HCT116 (cell line): ENCODE data around the gene FAT2. TPM values are rescaled to one million over a fixed set of nuclear protein-coding genes. Genes with fewer than 3 reads are reported as not detected.

Experiments
- ATAC-seq: fragments of 200-7000 bp; cut with Tn5 transposase; 2 replicates; pipeline ENCODE4 v1.9.1; 2020; ENCODE audit warnings: mild to moderate bottlenecking, moderate library complexity
- BruUV-seq: library from RNA; stranded (reverse); fragments of 400-500 nt; replicated peaks from 2 replicates; lab custom pipeline; 2021; lab: Mats Ljungman, UMichigan
- CTCF ChIA-PET: fragments of 300-600 bp; sonication (Branson Sonifier 250); formaldehyde crosslinking; loops from one replicate; lab custom pipeline; 2021; ENCODE audit warnings: antibody characterized with exemption; lab: Charles Lee
- POLR2A ChIA-PET: fragments of 300-600, 350-600 bp; sonication (Branson Sonifier 250); formaldehyde crosslinking; loops from one replicate; lab custom pipeline; 2021; ENCODE audit warnings: antibody characterized with exemption; lab: Charles Lee
- RAD21 ChIA-PET, 2 experiments: fragments of 300-600 bp; sonication (Branson Sonifier 250); formaldehyde crosslinking; loops; one replicate each; lab custom pipeline; 2023; ENCODE audit warnings: low total read pairs in 2 of 2; ENCODE audit not compliant: uncharacterized antibody in 2 of 2, unreplicated experiment in 2 of 2, low non-redundant PET in 1 of 2; lab: Charles Lee
- DNase-seq: peaks from one replicate; pipeline ENCODE4 v3.0.0-alpha.2; 2010; ENCODE audit warnings: low read depth, low spot score
- H2AFZ ChIP-seq: fragments of 200-600 bp; shearing (Covaris generic), sonication (generic); 2 replicates; pipeline ENCODE4 v1.6.1; 2017; ENCODE audit warnings: low read depth, mixed run types, mixed read lengths, antibody characterized with exemption, low read length; ENCODE audit not compliant: poor library complexity, severe bottlenecking
- H3K27ac ChIP-seq: 2 replicates; pipeline ENCODE4 v1.5.1; 2012; ENCODE audit warnings: low read depth, low read length
- H3K27me3 ChIP-seq: fragments of 200-600 bp; sonication (generic); 2 replicates; pipeline ENCODE4 v1.6.1; 2016; ENCODE audit warnings: mixed run types, low read length, mixed read lengths; ENCODE audit not compliant: insufficient read depth
- H3K36me3 ChIP-seq, 2 experiments: fragments of 200-500 bp in 1 of 2; fragments of 200-600 bp in 1 of 2; sonication (Bioruptor generic) in 1 of 2; sonication (generic) in 1 of 2; 2 replicates each; pipeline versions ENCODE4 v1.5.1 to v1.6.1; 2014 to 2016; ENCODE audit warnings: low read length in 2 of 2, inconsistent platforms in 1 of 2, mixed read lengths in 1 of 2, mixed run types in 1 of 2; ENCODE audit not compliant: insufficient read depth in 2 of 2, control insufficient read depth in 1 of 2
- H3K4me1 ChIP-seq, 2 experiments: fragments of 200-600 bp in 1 of 2; sonication (generic) in 1 of 2; 2 replicates each; pipeline versions ENCODE4 v1.5.1 to v1.6.1; 2012 to 2017; ENCODE audit warnings: low read length in 2 of 2, inconsistent platforms in 1 of 2, mild to moderate bottlenecking in 1 of 2, mixed read lengths in 1 of 2, mixed run types in 1 of 2, moderate library complexity in 1 of 2; ENCODE audit not compliant: insufficient read depth in 2 of 2, control insufficient read depth in 1 of 2
- H3K4me2 ChIP-seq: fragments of 200-600 bp; sonication (generic); 2 replicates; pipeline ENCODE4 v1.6.1; 2017; ENCODE audit warnings: mixed run types, low read length, mixed read lengths
- H3K4me3 ChIP-seq, 2 experiments: fragments of 200-600 bp in 1 of 2; sonication (generic) in 1 of 2; replicated peaks in 1 of 2; 2 replicates each; pipeline ENCODE4 v1.5.1; 2011 to 2016; ENCODE audit warnings: low read length in 2 of 2, control low read depth in 1 of 2, low read depth in 1 of 2, mild to moderate bottlenecking in 1 of 2, mixed read lengths in 1 of 2, mixed run types in 1 of 2
- H3K79me2 ChIP-seq: fragments of 200-600 bp; sonication (generic); 2 replicates; pipeline ENCODE4 v1.6.1; 2017; ENCODE audit warnings: mild to moderate bottlenecking, mixed run types, low read length, moderate library complexity, mixed read lengths; ENCODE audit not compliant: insufficient read depth
- H3K9ac ChIP-seq: fragments of 200-600 bp; sonication (generic); 2 replicates; pipeline ENCODE4 v1.6.1; 2016; ENCODE audit warnings: low read length, mixed read lengths
- H3K9me2 ChIP-seq: fragments of 200-600 bp; sonication (generic), shearing (Covaris generic); 2 replicates; pipeline ENCODE4 v1.6.1; 2017; ENCODE audit warnings: mixed run types, mild to moderate bottlenecking, moderate library complexity; ENCODE audit not compliant: insufficient read depth
- H3K9me3 ChIP-seq, 2 experiments: fragments of 200-500 bp in 1 of 2; fragments of 200-600 bp in 1 of 2; sonication (Bioruptor generic) in 1 of 2; sonication (generic) in 1 of 2; 2 replicates each; pipeline ENCODE4 v1.6.1; 2014 to 2017; ENCODE audit warnings: low read length in 2 of 2, mixed read lengths in 2 of 2, inconsistent platforms in 1 of 2, low read depth in 1 of 2, mild to moderate bottlenecking in 1 of 2, mixed run types in 1 of 2, moderate library complexity in 1 of 2; ENCODE audit not compliant: control insufficient read depth in 1 of 2, insufficient read depth in 1 of 2
- H4K20me1 ChIP-seq: fragments of 200-600 bp; sonication (generic), shearing (Covaris generic); 2 replicates; pipeline ENCODE4 v1.6.1; 2017; ENCODE audit warnings: mixed run types, mild to moderate bottlenecking, moderate library complexity; ENCODE audit not compliant: insufficient read depth
- ELF1 ChIP-seq: IDR thresholded peaks from 2 replicates; pipeline ENCODE4 v1.6.1; 2012; ENCODE audit warnings: low read depth, borderline replicate concordance
- EZH2 ChIP-seq: fragments of 200-600 bp; sonication (generic); IDR thresholded peaks from 2 replicates; pipeline ENCODE4 v1.6.1; 2017; ENCODE audit warnings: antibody characterized with exemption, mixed run types
- FOSL1 ChIP-seq: IDR thresholded peaks from 2 replicates; pipeline ENCODE4 v1.6.1; 2012; ENCODE audit warnings: low read depth
- RAD21 ChIP-seq: IDR thresholded peaks from 2 replicates; pipeline ENCODE4 v1.6.1; 2012; ENCODE audit warnings: low read depth, mild to moderate bottlenecking
- SP1 ChIP-seq: IDR thresholded peaks from 2 replicates; pipeline ENCODE4 v1.6.1; 2012; ENCODE audit warnings: low read depth
- SRF ChIP-seq: IDR thresholded peaks from 2 replicates; pipeline ENCODE4 v1.6.1; 2012; ENCODE audit warnings: low read depth
- YY1 ChIP-seq: IDR thresholded peaks from 2 replicates; pipeline ENCODE4 v1.6.1; 2011; ENCODE audit warnings: low read length, low read depth, moderate library complexity, mild to moderate bottlenecking; ENCODE audit not compliant: insufficient replicate concordance; ENCODE audit errors: extremely low read depth
- ZFX ChIP-seq: fragments of 450-650 bp; IDR thresholded peaks from 2 replicates; pipeline ENCODE4 v1.6.1; 2017
- ZNF274 ChIP-seq: fragments of 200-500 bp; sonication (Bioruptor generic); IDR thresholded peaks from 2 replicates; pipeline ENCODE4 v1.6.1; 2014; ENCODE audit warnings: mild to moderate bottlenecking, low read depth, low read length, inconsistent platforms
- intact Hi-C: fragments of 100-400 bp; cut with micrococcal nuclease; formaldehyde crosslinking; loops from 2 replicates; pipeline ENCODE4 v1.10.0; 2022
- total RNA-seq: library from RNA; stranded (reverse); gene quantifications from one replicate; pipeline ENCODE4 v1.2.1, GENCODE V29; 2021; ENCODE audit not compliant: unreplicated experiment
- TF ChIP-seq, protein P1 (sequence below): IDR thresholded peaks from 2 replicates; pipeline ENCODE4 v1.6.1; 2012
- TF ChIP-seq, protein P2 (sequence below): IDR thresholded peaks from 2 replicates; pipeline ENCODE4 v1.6.1; 2012; ENCODE audit warnings: low read depth

Gene FAT2
- total RNA-seq, 1 experiment from 2014 or later = 0.05 TPM

DNA sequence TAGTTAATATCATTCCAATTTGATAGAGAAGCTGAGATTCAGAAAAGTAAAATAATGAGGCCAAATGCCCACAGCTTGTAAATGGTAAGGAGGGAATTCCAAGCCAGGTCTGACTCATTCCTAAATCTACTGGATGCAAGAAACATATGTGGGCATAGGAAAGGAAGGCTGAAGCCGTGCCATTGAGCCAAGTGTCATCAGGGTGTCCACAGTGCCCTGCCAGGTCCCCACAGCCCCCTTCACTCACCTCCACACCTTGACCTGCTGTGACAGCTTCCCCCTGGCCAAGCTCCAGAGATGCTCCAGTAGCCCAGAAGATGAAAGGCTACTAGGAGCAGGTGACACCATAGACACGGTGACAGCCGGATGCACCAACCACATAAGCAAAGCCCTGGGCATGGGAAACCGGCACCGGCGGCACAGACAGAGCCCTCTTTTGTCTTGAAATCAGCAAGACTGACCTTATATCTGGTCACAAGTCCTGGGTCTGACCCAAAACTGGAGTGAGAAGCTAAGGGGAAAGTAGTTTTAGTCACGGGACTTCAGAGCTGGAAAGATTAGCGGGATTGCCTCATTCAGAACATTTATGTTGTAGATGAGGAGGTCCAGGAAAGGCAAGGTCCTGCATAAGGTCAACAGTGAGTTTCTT is 20.1 kb upstream of the FAT2 start:
- Histone ChIP-seq H3K36me3 (no peaks in the 10 kb centered on the region), H3K9me3 (no peaks in the 10 kb centered on the region), H3K9ac (no peak overlapping the region), H3K27ac (no peak overlapping the region), H3K9me2 (no peaks in the 10 kb centered on the region), H3K27me3 (peaks cover 6% of the 10 kb centered on the region; the same call in 1 of the 2 replicates), H3K79me2 (no peaks in the 10 kb centered on the region), H3K4me1 (peaks cover 2 to 26% of the 10 kb centered on the region in 2 experiments), H3K4me3 (no peak overlapping the region), H2AFZ (no peak overlapping the region), H3K4me2 (no peak overlapping the region), H4K20me1 (no peaks in the 10 kb centered on the region)
- ChIA-PET RAD21 (no interaction called here), CTCF (no interaction called here), POLR2A (no interaction called here)
- no peak for ATAC-seq
- no TSS peak for BruUV-seq
- intact Hi-C loops = no loop called here
- TF ChIP-seq RAD21 (no peak), FOSL1 (no peak), SRF (no peak), ELF1 (no peak), SP1 (no peak), ZFX (no peak), YY1 (no peak), ZNF274 (no peak), EZH2 (no peak)
- TF ChIP-seq, protein P1, sequence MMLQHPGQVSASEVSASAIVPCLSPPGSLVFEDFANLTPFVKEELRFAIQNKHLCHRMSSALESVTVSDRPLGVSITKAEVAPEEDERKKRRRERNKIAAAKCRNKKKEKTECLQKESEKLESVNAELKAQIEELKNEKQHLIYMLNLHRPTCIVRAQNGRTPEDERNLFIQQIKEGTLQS = no peak
- TF ChIP-seq, protein P2, sequence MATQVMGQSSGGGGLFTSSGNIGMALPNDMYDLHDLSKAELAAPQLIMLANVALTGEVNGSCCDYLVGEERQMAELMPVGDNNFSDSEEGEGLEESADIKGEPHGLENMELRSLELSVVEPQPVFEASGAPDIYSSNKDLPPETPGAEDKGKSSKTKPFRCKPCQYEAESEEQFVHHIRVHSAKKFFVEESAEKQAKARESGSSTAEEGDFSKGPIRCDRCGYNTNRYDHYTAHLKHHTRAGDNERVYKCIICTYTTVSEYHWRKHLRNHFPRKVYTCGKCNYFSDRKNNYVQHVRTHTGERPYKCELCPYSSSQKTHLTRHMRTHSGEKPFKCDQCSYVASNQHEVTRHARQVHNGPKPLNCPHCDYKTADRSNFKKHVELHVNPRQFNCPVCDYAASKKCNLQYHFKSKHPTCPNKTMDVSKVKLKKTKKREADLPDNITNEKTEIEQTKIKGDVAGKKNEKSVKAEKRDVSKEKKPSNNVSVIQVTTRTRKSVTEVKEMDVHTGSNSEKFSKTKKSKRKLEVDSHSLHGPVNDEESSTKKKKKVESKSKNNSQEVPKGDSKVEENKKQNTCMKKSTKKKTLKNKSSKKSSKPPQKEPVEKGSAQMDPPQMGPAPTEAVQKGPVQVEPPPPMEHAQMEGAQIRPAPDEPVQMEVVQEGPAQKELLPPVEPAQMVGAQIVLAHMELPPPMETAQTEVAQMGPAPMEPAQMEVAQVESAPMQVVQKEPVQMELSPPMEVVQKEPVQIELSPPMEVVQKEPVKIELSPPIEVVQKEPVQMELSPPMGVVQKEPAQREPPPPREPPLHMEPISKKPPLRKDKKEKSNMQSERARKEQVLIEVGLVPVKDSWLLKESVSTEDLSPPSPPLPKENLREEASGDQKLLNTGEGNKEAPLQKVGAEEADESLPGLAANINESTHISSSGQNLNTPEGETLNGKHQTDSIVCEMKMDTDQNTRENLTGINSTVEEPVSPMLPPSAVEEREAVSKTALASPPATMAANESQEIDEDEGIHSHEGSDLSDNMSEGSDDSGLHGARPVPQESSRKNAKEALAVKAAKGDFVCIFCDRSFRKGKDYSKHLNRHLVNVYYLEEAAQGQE = no peak
- DNase-seq = no peak
